ENCODE measurements around the gene SLC24A4.

GRCh38 chr14:92321701-92322100, 1.3 kb upstream of the SLC24A4 start:
- TF ChIP-seq CTCF (IDR thresholded peaks at IDR 0.05 in 8 of 11, conservative IDR thresholded peaks at IDR 0.05 in 3 of 11) (no peak), POLR2A (IDR thresholded peaks at IDR 0.05) (no peak)

All from spleen (tissue), 7 donors.